Measurements from ENCODE around the gene RAP2B. TPM values are rescaled to one million over a fixed set of nuclear protein-coding genes. Genes with fewer than 3 reads are reported as not detected.
A peak's percentile ranks its signal among the peaks of the same experiment; 100 is the strongest.
"Not testable (repeated sequence)": the region's sequence is repeated elsewhere in the genome, so short reads cannot be mapped to it uniquely, and the experiment has no call there.

RAP2B gene
- total RNA-seq, 1 donor from 2014 or later, result 22.1 TPM

DNA sequence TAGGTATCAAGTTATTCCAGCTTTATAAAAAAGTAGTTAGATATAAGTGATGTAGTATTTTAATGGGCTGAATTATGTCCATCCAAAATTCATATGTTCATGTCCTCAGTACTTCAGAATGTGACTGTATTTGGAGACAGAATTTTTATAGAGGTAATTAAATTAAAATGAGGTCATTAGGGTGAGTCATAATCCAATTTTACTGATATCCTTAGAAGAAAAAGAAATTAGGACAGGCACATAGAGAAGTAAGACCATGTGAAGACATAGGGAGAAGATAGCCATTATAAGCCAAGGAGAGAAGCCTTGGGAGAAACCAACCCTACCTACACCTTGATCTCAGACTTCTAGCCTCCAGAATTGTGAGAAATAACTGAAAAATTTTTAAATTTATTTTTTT lies 30.3 kb downstream of the RAP2B start:
- DNase-seq (ENCODE audit: low read depth in 2 of 2), result no peak

DNA sequence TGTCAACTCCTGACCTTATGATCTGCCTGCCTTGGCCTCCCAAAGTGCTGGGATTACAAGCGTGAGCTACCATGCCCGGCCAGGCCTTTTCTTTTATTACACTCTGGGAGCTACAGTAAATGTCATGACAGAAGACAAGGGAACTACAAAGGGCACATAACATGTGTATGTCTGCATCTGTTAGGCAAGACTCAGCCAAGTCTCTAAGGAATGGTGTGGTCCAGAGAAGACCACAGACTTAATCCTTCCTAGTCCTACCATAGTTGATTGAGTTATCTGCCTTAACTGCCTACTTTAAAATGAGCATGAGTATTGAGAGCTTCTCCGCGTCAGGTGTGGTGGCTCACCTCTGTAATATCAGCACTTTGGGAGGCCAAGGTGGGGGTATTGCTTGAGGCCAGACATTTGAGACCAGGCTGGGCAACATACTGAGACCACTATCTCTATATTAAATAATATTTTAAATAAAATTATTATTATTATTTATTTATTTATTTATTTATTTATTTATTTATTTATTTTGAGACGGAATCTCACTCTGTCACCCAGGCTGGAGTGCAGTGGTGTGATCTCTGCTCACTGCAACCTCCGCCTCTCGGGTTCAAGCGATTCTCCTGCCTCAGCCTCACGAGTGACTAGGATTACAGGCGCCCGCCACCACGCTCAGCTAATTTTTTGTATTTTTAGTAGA lies 31.9 kb downstream of the RAP2B start:
- DNase-seq (ENCODE audit: low read depth in 2 of 2), result not testable (repeated sequence)

DNA sequence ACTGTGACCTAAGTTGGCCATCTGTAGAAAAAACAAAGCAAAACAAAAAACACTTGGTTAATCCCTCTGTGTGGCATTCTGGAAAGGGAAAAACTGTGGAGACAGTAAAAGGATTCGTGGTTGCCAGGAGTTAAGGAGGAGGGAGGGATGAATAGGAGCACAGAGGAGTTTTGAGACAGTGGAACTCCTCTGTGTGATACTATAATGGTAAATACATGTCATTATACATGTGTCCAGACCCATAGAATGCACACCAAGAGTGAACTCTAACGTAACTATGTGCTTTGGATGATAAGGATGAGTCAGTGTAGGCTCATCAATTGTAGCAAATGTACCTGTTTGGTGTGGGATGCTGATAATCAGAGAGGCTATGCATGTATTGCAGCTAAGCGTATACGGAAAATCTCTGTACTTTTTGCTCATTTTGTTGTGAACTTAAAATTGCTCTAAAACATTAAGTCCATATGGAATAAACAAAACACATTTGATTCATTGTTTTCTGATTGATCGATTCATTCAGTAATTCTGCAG lies 33.4 kb downstream of the RAP2B start:
- DNase-seq (ENCODE audit: low read depth in 2 of 2), result no peak

DNA sequence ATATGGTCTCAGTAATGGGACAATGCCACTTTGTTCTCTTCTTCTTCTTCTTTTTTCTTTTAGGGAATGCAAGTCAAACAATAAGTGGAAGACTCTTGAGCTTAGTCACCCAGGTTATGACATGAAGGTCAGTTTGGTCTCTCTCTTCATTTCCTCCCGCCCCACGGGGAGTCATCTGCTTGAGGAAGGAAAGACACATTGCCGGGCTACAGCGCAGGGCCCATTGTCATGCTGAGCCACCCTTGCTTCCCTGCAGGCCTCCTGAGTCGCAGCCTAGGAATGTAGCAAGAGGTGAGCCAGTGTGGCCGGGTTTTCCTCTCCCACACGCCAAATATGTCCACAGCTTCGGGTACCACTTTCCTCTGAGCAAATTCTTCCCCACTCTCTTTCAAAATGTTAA lies 47.6 kb downstream of the RAP2B start:
- peak in 1 of 2 donors; percentile 69 for DNase-seq (ENCODE audit: low read depth in 2 of 2)

DNA sequence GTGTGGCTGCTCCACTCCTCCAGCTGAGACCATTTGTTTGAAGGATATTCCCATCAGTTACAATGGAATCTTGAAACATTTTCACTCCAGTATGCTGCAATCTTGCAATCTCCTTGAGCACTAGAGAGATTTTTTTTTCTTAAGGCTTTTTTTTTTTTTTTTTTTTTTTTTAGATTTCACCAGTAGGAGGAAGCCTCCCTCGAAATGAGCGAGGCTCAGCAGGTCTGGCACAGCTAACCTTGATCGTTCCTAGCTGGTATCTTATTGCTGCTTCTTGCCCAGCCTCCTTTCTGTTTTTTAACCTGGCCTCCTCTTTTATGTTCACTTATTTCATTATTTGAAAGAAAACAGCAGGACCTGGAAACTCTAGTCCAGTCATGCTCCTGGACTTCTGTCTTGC lies 48.1 kb downstream of the RAP2B start:
- DNase-seq (ENCODE audit: low read depth in 2 of 2), result no peak

DNA sequence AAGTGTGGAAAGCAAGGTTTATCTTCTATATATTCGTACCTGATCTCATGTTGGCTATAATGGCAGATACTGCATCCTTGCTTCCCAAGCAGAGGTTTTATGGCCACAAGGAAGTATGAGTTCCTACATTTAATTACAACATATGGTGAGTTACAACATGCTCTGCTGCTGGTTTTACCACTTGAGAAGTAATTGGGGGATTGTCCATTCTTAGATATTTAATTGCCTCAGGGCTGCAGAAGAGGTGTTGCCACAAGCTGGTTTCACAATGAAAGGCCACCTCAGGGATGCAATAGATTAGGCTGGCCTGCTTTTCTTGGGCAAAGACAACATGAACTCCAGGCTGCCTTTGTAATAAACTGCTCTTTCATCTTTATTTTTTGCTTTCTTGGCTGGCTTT lies 48.6 kb downstream of the RAP2B start:
- DNase-seq (ENCODE audit: low read depth in 2 of 2), result no peak

DNA sequence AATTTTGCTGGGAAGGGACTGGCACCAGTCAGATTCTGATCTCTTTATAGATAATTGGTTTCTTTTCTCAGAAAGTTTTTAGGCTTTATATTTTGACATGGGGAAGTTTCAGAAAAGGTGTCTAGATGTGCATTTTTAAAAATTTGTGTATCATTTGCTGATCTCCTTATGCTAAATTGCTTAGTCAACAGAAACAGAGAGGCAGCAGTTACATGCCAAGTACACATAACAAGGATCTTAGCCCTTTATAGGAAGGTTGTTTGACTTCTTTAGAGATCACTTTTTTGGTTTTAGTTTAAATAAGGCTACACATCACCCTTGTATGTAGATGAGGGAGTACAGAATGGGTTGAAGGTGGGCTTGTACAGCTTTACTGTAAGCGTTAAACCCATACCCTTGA lies 53.5 kb downstream of the RAP2B start:
- no peak for DNase-seq (ENCODE audit: low read depth in 2 of 2)

DNA sequence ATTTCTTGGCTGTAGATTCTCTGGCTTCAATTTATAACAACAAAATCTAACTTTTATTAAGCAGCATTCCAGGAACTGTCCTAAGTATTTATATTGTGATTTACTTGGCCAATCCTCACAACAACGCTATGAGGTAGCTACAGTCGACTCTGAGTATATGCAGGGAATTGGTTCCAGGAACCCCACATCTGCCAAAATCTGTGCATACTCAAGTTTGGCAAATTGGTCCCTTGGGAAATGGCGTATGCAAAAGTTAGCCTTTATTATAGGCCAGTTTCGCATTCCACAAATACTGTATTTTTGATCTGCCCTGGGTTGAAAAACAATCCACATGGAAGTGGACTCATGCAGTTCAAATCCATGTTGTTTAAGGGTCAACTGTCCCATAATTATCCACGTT lies 53.9 kb downstream of the RAP2B start:
- DNase-seq (ENCODE audit: low read depth in 2 of 2), result no peak

DNA sequence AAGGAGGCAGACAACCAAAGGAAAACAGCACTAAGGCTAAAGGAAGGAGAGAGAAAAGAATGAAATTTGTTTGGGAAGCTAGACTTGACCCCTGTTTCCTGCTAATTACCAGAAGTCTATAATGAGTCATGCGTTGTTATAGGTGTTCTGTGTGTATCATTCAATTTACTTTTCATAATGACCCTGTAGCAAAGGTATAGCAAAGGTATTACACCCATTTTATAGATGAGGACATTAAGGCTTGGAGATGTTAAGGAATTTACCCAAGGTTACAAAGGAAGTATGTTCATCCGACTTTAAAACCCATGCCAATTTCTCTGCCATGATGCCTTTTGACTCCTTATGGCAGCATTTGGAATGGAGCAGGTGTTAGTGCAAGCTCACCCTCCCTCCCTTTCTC lies 54.9 kb downstream of the RAP2B start:
- no peak for DNase-seq (ENCODE audit: low read depth in 2 of 2)

DNA sequence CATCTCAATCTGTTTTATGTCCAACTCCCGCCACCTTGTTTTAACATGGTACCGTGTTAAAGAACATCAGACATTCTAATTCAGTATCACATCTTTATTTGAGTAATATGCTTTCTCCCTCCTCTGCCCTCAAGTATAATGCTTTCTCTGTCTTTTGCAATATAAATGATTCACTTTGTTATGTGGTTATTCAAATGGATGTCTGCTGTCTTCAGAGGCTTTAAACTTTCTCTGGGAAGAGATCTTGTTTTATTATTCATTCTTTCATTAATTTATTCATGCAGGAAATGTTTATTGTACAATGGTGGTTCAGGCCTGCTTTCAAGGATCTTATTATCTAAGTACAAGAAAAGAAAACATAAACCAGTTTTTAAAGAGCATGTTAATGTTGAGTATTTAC lies 57.1 kb downstream of the RAP2B start:
- no peak for DNase-seq (ENCODE audit: low read depth in 2 of 2)

All from dermis microvascular lymphatic vessel endothelial cell (primary cell).